AG10803 (cell line): ENCODE results near the gene NT5C.
A peak's percentile ranks its signal among the peaks of the same experiment; 100 is the strongest.

ENCODE experiments used
- DNase-seq: peaks from one replicate; pipeline ENCODE4 v3.0.0; 2010; ENCODE audit warnings: low read depth
- H3K4me3 ChIP-seq: 2 replicates; pipeline ENCODE4 v1.5.1; 2011; ENCODE audit warnings: mild to moderate bottlenecking, low read length, control low read depth
- CTCF ChIP-seq: conservative IDR thresholded peaks from 2 replicates; pipeline ENCODE4 v1.5.1; 2011; ENCODE audit warnings: mild to moderate bottlenecking, low read length, control low read depth, inconsistent platforms

Gene NT5C

GRCh38 chr17:75113798-75114551 is 17.6 kb downstream of the NT5C start:
- H3K4me3 ChIP-seq = peak overlapping the region; percentile 68
- peak; percentile 88 for DNase-seq
- TF ChIP-seq CTCF = peak; percentile 88

GRCh38 chr17:75111777-75112335 is 19.7 kb downstream of the NT5C start:
- no peak for DNase-seq
- H3K4me3 ChIP-seq = no peak overlapping the region
- no peak for TF ChIP-seq CTCF

- H3K4me3 ChIP-seq = peak overlapping the region; percentile 87
- no peak for TF ChIP-seq CTCF
- peak; percentile 18 for DNase-seq
Measured at GRCh38 chr17:75110234-75110937, 21.2 kb downstream of the NT5C start.

GRCh38 chr17:75109407-75110233 is 21.9 kb downstream of the NT5C start, which contains the start of gene ARMC7:
Gene ARMC7 (plus strand): TSS chr17:75109969. CDS start chr17:75110289, 320 bp downstream.
- DNase-seq = peak; percentile 76
- TF ChIP-seq CTCF = no peak

GRCh38 chr17:75109046-75109406 is 22.5 kb downstream of the NT5C start:
- DNase-seq = no peak
- peak overlapping the region; percentile 87 for H3K4me3 ChIP-seq
- TF ChIP-seq CTCF = no peak

More at GRCh38 chr17:75109407-75110233, 21.9 kb downstream of the NT5C start, which contains the start of gene ARMC7:
- peak within 1 kb of the TSS; percentile 87 for H3K4me3 ChIP-seq

GRCh38 chr17:75108193-75108592 is 23.3 kb downstream of the NT5C start:
- no peak for DNase-seq
- TF ChIP-seq CTCF = no peak
- no peak overlapping the region for H3K4me3 ChIP-seq
